ENCODE data around the gene CUX1. TPM values are rescaled to one million over a fixed set of nuclear protein-coding genes. Genes with fewer than 3 reads are reported as not detected.

CUX1 gene
- total RNA-seq, 1 donor from 2014 or later, result 89.1 TPM

DNA sequence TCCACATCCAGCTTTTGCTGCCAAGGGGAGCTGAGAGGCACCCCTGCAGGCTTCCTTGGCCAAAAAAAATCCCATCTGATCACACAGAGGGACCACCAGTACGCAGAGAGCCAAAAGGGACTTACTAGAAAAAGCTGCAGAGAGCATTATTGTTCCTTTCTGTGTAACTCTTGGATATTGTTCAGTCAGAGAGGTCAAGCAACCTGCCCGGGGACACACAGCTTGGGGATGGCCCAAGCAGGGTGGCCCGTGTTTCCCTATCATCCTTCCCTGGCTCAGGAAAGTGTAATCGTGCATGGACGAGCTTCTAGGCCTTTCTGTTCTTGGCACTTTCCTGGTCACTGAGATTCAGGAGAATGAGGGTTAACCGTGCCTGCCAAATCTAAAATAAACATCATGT lies 385.1 kb downstream of the CUX1 start:
- H3K36me3 Mint-ChIP-seq (ENCODE audit: unreplicated experiment), result peaks cover 34% of the 10 kb centered on the region
- H3K9me3 Mint-ChIP-seq (ENCODE audit: unreplicated experiment), result no peaks in the 10 kb centered on the region
- no peak for DNase-seq (ENCODE audit: extremely low spot score, unreplicated experiment)
- TF ChIP-seq, protein P1, sequence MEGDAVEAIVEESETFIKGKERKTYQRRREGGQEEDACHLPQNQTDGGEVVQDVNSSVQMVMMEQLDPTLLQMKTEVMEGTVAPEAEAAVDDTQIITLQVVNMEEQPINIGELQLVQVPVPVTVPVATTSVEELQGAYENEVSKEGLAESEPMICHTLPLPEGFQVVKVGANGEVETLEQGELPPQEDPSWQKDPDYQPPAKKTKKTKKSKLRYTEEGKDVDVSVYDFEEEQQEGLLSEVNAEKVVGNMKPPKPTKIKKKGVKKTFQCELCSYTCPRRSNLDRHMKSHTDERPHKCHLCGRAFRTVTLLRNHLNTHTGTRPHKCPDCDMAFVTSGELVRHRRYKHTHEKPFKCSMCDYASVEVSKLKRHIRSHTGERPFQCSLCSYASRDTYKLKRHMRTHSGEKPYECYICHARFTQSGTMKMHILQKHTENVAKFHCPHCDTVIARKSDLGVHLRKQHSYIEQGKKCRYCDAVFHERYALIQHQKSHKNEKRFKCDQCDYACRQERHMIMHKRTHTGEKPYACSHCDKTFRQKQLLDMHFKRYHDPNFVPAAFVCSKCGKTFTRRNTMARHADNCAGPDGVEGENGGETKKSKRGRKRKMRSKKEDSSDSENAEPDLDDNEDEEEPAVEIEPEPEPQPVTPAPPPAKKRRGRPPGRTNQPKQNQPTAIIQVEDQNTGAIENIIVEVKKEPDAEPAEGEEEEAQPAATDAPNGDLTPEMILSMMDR (IDR thresholded peaks at IDR 0.05), result no peak
- no peak overlapping the region for H3K27ac Mint-ChIP-seq (ENCODE audit: unreplicated experiment)
- H3K4me1 Mint-ChIP-seq (ENCODE audit: unreplicated experiment), result no peaks in the 10 kb centered on the region
- H3K4me3 Mint-ChIP-seq (ENCODE audit: unreplicated experiment), result no peak overlapping the region
- no peaks in the 10 kb centered on the region for H3K27me3 Mint-ChIP-seq (ENCODE audit: unreplicated experiment)

DNA sequence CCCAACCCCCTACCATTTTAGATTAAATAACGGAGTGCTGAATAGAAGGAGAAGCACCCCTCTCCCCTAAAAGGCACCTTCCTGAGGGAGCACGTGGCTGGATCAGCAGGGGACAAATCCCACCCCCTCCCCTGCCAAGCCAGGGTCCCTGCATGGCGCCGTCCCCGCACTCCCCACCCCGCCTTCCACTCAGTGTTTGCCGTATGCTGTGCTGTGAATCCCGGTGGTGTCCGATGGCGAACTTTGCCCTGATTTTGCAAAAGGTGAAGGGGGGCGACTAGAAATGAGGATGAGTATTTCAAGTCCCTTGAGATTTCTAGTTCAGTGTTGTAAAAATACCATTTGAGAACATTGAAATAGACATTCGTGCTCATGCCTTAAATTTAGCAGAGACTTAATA lies 385.8 kb downstream of the CUX1 start:
- H3K9me3 Mint-ChIP-seq (ENCODE audit: unreplicated experiment), result no peaks in the 10 kb centered on the region
- H3K27me3 Mint-ChIP-seq (ENCODE audit: unreplicated experiment), result no peaks in the 10 kb centered on the region
- H3K27ac Mint-ChIP-seq (ENCODE audit: unreplicated experiment), result no peak overlapping the region
- H3K4me1 Mint-ChIP-seq (ENCODE audit: unreplicated experiment), result no peaks in the 10 kb centered on the region
- H3K4me3 Mint-ChIP-seq (ENCODE audit: unreplicated experiment), result no peak overlapping the region
- no peak for DNase-seq (ENCODE audit: extremely low spot score, unreplicated experiment)
- TF ChIP-seq, protein P1 (IDR thresholded peaks at IDR 0.05), result no peak
- peaks cover 37% of the 10 kb centered on the region for H3K36me3 Mint-ChIP-seq (ENCODE audit: unreplicated experiment)

DNA sequence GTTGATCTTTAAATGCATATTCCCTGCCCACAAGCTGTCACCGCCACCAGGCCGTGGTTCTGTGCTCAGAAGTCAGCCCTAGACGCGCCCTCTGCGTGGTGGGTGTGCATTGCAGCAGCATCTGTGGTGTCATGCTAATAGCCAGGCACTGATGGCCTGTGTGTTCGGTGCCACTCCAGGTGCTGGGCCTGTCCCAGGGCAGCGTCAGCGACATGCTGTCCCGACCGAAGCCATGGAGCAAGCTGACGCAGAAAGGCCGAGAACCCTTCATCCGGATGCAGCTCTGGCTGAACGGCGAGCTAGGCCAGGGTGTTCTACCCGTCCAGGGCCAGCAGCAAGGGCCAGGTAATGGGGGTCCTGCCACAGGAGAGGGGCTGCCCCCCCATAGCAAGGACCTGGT lies 386.8 kb downstream of the CUX1 start:
- Mint-ChIP-seq H3K36me3 (ENCODE audit: unreplicated experiment) (peaks cover 39% of the 10 kb centered on the region), H3K27ac (ENCODE audit: unreplicated experiment) (no peak overlapping the region), H3K9me3 (ENCODE audit: unreplicated experiment) (no peaks in the 10 kb centered on the region), H3K4me1 (ENCODE audit: unreplicated experiment) (no peaks in the 10 kb centered on the region), H3K27me3 (ENCODE audit: unreplicated experiment) (no peaks in the 10 kb centered on the region), H3K4me3 (ENCODE audit: unreplicated experiment) (no peak overlapping the region)
- no peak for DNase-seq (ENCODE audit: extremely low spot score, unreplicated experiment)
- TF ChIP-seq, protein P1 (IDR thresholded peaks at IDR 0.05), result no peak

DNA sequence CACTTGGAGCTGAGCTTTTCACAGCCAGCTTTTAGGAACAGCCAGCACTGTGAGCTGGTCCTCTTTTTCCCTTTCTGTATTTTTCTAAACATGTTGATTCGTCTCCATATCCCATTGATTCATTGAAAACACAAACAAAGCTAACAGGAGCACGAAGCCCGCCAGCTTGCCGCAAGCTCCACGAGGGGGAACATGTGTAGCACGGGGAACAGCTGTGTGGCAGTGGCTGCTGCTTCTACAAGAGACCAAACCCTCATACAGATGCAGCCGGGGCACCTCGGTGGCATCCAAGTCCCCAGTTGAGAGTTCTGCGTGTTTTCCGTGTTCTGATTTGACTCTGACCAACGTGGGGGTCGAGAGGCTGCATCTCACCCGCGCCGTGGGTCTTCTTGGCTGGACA lies 388.5 kb downstream of the CUX1 start:
- no peak for DNase-seq (ENCODE audit: extremely low spot score, unreplicated experiment)
- Mint-ChIP-seq H3K27me3 (ENCODE audit: unreplicated experiment) (no peaks in the 10 kb centered on the region), H3K36me3 (ENCODE audit: unreplicated experiment) (peaks cover 31% of the 10 kb centered on the region), H3K9me3 (ENCODE audit: unreplicated experiment) (no peaks in the 10 kb centered on the region), H3K4me1 (ENCODE audit: unreplicated experiment) (no peaks in the 10 kb centered on the region), H3K27ac (ENCODE audit: unreplicated experiment) (no peak overlapping the region), H3K4me3 (ENCODE audit: unreplicated experiment) (no peak overlapping the region)
- TF ChIP-seq, protein P1 (IDR thresholded peaks at IDR 0.05), result no peak

DNA sequence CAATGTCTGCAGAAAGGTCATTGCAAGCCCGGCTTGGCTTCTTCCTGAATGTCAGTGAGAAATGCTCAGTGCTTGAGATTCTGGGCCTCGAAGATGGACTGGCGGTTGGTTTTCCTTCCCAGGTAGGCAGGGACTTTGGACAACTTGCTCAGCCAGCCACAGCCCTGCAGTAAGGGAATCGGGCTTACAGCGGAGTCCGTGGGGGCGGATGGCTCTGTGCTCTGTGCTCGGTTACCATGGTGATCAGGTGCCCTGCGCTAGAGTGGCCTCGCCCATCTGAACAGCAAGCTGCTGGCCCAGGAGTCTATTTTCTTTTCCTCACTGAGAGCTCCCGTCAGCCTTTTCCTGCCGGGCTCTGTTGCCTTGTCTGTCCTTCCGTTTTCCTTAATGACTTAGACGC lies 391.4 kb downstream of the CUX1 start:
- Mint-ChIP-seq H3K4me3 (ENCODE audit: unreplicated experiment) (no peak overlapping the region), H3K27ac (ENCODE audit: unreplicated experiment) (no peak overlapping the region), H3K9me3 (ENCODE audit: unreplicated experiment) (no peaks in the 10 kb centered on the region), H3K27me3 (ENCODE audit: unreplicated experiment) (no peaks in the 10 kb centered on the region), H3K4me1 (ENCODE audit: unreplicated experiment) (no peaks in the 10 kb centered on the region), H3K36me3 (ENCODE audit: unreplicated experiment) (peaks cover 27% of the 10 kb centered on the region)
- TF ChIP-seq, protein P1 (IDR thresholded peaks at IDR 0.05), result no peak
- no peak for DNase-seq (ENCODE audit: extremely low spot score, unreplicated experiment)
